HG02938 (cell line): ENCODE data around the gene LRP3.
"Not testable (repeated sequence)": the region's sequence is repeated elsewhere in the genome, so short reads cannot be mapped to it uniquely, and the experiment has no call there.

Experiments
- ATAC-seq: cut with Tn5 transposase; IDR thresholded peaks from one replicate; pipeline ENCODE4 v1.9.1; 2021; ENCODE audit warnings: mild to moderate bottlenecking, moderate library complexity; ENCODE audit not compliant: unreplicated experiment

LRP3 gene

GRCh38 chr19:33193865-33194362 is at the start of gene LRP3:
Gene LRP3, plus strand, starts transcription at chr19:33194330. Its CDS starts 456 bp downstream, at chr19:33194786.
- no peak for ATAC-seq

GRCh38 chr19:33146209-33146608 is 47.9 kb upstream of the LRP3 start:
- ATAC-seq: no peak

GRCh38 chr19:33147538-33147937 is 46.6 kb upstream of the LRP3 start:
- no peak for ATAC-seq

GRCh38 chr19:33150852-33151518 is 43.1 kb upstream of the LRP3 start:
- no peak for ATAC-seq

- no peak for ATAC-seq
Measured at GRCh38 chr19:33152176-33152575, 42.0 kb upstream of the LRP3 start.

- not testable (repeated sequence) for ATAC-seq
Measured at GRCh38 chr19:33152625-33153024, 41.5 kb upstream of the LRP3 start.

GRCh38 chr19:33154313-33154712 is 39.8 kb upstream of the LRP3 start:
- ATAC-seq: not testable (repeated sequence)

- no peak for ATAC-seq
Measured at GRCh38 chr19:33156334-33156733, 37.8 kb upstream of the LRP3 start.

- ATAC-seq: no peak
Measured at GRCh38 chr19:33157906-33158305, 36.2 kb upstream of the LRP3 start.

GRCh38 chr19:33158365-33158764 is 35.8 kb upstream of the LRP3 start:
- no peak for ATAC-seq

- no peak for ATAC-seq
Measured at GRCh38 chr19:33159149-33159548, 35.0 kb upstream of the LRP3 start.

GRCh38 chr19:33159893-33160292 is 34.2 kb upstream of the LRP3 start:
- ATAC-seq: no peak

- ATAC-seq: no peak
Measured at GRCh38 chr19:33161201-33161600, 32.9 kb upstream of the LRP3 start.

- ATAC-seq: no peak
Measured at GRCh38 chr19:33163481-33163880, 30.6 kb upstream of the LRP3 start.

- ATAC-seq: not testable (repeated sequence)
Measured at GRCh38 chr19:33166037-33166436, 28.1 kb upstream of the LRP3 start.

- no peak for ATAC-seq
Measured at GRCh38 chr19:33167438-33167837, 26.7 kb upstream of the LRP3 start.

- ATAC-seq: no peak
Measured at GRCh38 chr19:33168528-33168927, 25.6 kb upstream of the LRP3 start.

- ATAC-seq: no peak
Measured at GRCh38 chr19:33171222-33171795, 22.8 kb upstream of the LRP3 start.

GRCh38 chr19:33171916-33172359 is 22.2 kb upstream of the LRP3 start:
- ATAC-seq: no peak

GRCh38 chr19:33174186-33174585 is 19.9 kb upstream of the LRP3 start:
- ATAC-seq: no peak

GRCh38 chr19:33175156-33175782 is 18.9 kb upstream of the LRP3 start:
- no peak for ATAC-seq
